Stimulated activated effector memory CD8-positive, alpha-beta T cell treated with anti-CD3 and anti-CD28 coated beads, Interleukin-12 subunit alpha, Interleukin-12 subunit beta, amount 100 ng/mL, for 72 hours (primary cell): ENCODE results near the gene TPCN2.
"Not testable (repeated sequence)": the region's sequence is repeated elsewhere in the genome, so short reads cannot be mapped to it uniquely, and the experiment has no call there.

Source experiments
- ATAC-seq: fragments of 150-1000 bp; cut with Tn5 transposase; 2 replicates; pipeline ENCODE4 v1.10.0; 2021
- DNase-seq, 2 donors: peaks; one replicate each; pipeline ENCODE4 v3.0.0; 2021 to 2022; ENCODE audit warnings: low spot score in 2 of 2
- H3K27ac Mint-ChIP-seq: one replicate; pipeline ENCODE4 v1.8.0; 2022; ENCODE audit warnings: mild to moderate bottlenecking, mixed read lengths
- H3K36me3 Mint-ChIP-seq: one replicate; pipeline ENCODE4 v1.8.0; 2022; ENCODE audit warnings: mild to moderate bottlenecking, mixed read lengths
- H3K4me1 Mint-ChIP-seq: one replicate; pipeline ENCODE4 v1.8.0; 2022; ENCODE audit warnings: mixed read lengths
- H3K4me3 Mint-ChIP-seq: one replicate; pipeline ENCODE4 v1.8.0; 2022; ENCODE audit warnings: mild to moderate bottlenecking, mixed read lengths
- H3K9me3 Mint-ChIP-seq: one replicate; pipeline ENCODE4 v1.8.0; 2022; ENCODE audit warnings: mixed read lengths

The TPCN2 gene

DNA sequence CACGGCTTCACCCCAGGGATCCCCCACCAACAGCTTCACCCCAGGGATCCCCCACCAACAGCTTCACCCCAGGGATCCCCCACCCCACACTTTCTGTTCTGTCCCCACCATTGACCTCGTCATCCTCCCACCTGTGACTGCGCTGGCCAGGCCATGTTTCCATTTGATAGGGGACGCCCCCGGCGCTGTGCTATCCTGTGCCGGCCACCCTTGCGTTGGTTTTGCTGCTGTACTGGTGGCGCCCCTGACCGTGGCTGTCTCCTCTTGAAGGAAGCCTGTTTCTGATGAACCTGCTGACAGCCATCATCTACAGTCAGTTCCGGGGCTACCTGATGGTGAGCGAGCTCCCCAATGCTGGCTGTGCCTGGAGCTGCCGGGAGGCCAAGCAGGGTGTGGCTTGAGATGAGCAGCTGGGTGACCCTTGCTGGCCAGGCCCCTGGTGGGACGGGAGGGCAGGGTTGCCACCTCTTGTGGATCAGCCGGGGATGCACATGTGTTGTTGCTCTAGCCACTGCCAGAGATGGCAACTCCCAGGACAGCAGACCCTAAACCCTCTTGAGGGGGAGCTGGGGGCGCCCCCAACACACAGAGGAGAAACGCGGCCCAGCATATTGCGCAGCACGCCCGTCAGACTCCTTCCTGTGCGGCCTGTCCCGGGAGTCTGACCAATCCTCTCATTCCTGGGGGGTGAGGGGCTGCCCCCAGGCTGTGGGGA lies 22.5 kb downstream of the TPCN2 start:
- Mint-ChIP-seq H3K27ac (no peak overlapping the region), H3K4me1 (peaks cover 6% of the 10 kb centered on the region), H3K9me3 (no peaks in the 10 kb centered on the region), H3K36me3 (peaks cover 20% of the 10 kb centered on the region), H3K4me3 (no peak overlapping the region)
- ATAC-seq (no peak), DNase-seq (no peak)

DNA sequence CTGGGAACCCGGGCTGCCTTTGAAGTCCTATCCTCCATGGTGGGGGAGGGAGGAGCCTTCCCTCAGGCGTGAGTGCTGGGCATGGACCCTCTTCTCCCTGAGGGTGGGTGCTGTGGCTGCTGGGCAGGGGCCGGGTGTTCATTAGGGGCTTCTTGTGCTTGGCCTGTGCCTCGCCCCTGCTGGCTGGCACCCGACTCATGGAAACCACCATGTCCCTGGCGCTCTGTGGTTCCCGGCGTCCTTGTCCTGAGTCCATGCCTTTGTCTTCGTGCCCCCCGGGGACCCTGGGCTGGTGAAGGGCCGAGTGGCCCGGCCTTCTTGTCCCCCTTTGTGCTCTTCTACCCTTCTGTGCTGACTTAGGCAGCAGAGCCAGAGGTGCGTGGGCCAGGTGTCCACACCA lies 23.2 kb downstream of the TPCN2 start:
- Mint-ChIP-seq H3K9me3 (no peaks in the 10 kb centered on the region), H3K27ac (no peak overlapping the region), H3K4me3 (no peak overlapping the region), H3K4me1 (peaks cover 6% of the 10 kb centered on the region), H3K36me3 (peaks cover 20% of the 10 kb centered on the region)
- no peak for ATAC-seq
- DNase-seq: no peak

DNA sequence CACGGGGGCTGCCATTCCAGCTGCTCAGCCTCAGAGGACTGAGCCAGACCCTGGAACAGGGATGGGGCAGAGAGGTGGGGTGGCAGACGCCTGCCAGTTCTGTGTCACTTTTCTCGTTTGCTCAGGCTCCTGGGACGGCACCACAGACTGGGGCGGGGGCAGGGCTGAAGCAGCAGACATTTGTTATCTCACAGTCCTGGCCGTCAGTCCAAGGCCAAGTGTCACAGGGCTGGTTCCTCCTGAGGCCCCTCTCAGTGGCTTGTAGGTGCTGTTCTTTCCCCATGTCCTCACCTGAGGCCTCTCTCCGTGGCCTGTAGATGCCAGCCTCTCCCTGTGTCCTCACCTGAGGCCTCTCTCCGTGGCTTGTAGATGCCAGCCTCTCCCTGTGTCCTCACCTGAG lies 24.7 kb downstream of the TPCN2 start:
- no peaks in the 10 kb centered on the region for H3K4me1 Mint-ChIP-seq
- H3K27ac Mint-ChIP-seq: peak overlapping the region; percentile 27
- H3K9me3 Mint-ChIP-seq: no peaks in the 10 kb centered on the region
- no peak overlapping the region for H3K4me3 Mint-ChIP-seq
- peaks cover 15% of the 10 kb centered on the region for H3K36me3 Mint-ChIP-seq
- ATAC-seq: no peak
- no peak for DNase-seq

DNA sequence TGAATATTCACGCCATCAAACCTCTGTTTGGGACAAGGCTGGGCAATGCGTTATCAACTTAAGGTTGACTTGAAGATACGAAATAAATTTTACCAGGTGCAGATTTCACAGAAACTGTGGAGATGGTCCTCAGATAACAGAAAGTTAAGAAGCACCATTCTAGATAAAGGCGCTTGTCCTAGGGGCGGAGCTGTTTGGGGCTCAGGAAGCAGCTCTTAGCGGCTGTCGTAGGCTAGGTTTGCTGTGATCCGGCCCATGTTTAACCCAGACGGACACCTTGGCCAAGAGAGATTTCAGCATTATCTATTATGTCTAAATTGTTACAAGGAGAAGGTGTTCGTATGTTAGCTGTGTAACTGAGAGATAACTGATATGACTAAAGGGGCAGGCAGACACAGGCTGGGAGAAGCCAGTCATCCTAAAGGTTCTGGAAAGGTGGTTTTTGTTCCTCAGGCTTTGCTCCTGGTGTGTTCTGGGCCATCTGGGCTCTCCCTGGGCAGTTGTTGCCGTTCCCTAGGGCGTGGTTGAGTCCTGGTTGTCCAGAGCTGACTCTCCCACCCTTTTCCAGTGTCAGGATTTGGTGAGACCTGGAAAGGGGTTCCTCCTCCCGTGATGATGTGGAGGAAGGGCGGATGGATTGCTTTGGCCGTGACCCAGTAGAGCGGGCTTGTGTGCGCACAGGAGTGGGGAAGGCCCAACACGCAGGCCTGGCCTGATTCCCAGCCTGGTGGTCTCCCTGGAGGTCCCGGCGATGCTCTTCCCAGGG lies 25.8 kb downstream of the TPCN2 start:
- Mint-ChIP-seq H3K4me1 (peaks cover 5% of the 10 kb centered on the region), H3K4me3 (no peak overlapping the region), H3K27ac (no peak overlapping the region), H3K9me3 (no peaks in the 10 kb centered on the region), H3K36me3 (peaks cover 15% of the 10 kb centered on the region)
- no peak for ATAC-seq
- DNase-seq: no peak

DNA sequence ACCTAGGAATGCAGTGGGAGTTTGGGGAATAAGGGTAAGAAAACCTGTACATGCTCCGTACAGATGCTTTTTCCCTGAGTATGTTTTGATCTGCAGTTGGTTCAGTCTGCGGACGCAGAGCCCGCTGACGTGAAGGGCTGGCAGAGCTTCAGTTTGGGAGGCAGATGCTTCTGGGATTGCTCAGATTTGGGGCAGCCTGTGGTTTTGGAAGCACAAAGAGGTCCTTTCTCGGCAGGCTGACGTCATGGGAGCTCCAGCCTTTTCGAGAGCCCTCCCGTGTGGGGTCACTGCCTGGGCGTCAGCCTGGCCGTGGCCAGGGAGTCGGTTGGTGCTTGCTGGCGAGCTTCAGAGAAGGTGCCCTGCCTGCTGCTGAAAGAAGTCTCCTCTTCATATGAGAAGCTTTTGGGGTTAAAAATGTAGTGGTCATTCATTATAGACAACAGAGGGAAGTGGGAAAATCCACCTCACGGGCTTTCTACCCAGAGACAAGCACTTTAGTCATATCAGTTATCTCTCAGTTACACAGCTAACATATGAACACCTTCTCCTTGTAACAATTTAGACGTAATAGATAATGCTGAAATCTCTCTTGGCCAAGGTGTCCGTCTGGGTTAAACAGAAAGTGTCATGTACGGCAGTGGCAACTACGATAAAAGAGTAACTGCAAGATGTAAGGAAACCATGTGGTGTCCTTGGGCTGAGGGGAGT lies 26.8 kb downstream of the TPCN2 start:
- H3K36me3 Mint-ChIP-seq: peaks cover 6% of the 10 kb centered on the region
- no peak overlapping the region for H3K4me3 Mint-ChIP-seq
- H3K27ac Mint-ChIP-seq: no peak overlapping the region
- DNase-seq (no peak), ATAC-seq (no peak)
- no peaks in the 10 kb centered on the region for H3K9me3 Mint-ChIP-seq
- H3K4me1 Mint-ChIP-seq: peaks cover 11% of the 10 kb centered on the region

DNA sequence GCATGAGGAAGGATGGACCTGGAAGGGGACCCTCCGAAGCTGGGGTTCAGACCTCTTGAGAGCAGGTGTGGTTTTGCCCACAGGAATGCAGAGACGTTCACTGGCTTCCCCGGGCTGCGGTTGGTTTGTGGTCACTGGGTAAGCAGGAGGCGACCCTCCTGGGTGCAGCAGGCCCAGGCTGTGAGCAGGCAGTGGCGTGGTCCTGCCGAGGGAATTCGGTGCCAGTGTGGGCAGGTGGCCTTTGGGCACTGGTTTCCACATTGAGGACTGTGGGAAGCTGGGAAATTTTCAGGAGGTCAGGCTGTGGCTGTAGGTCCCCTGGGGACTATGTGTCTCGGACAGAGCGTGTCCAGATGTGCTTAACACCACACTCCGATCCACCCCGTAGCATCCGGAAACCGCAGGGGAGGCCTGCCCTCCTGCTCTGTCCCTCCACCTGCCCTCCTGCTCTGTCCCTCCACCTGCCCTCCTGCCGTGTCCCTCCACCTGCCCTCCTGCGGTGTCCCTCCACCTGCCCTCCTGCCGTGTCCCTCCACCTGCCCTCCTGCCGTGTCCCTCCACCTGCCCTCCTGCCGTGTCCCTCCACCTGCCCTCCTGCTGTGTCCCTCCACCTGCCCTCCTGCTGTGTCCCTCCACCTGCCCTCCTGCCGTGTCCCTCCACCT lies 27.5 kb downstream of the TPCN2 start:
- Mint-ChIP-seq H3K4me1 (peaks cover 14% of the 10 kb centered on the region), H3K9me3 (no peaks in the 10 kb centered on the region), H3K4me3 (no peak overlapping the region), H3K27ac (no peak overlapping the region), H3K36me3 (peaks cover 1% of the 10 kb centered on the region)
- no peak for ATAC-seq
- no peak for DNase-seq

DNA sequence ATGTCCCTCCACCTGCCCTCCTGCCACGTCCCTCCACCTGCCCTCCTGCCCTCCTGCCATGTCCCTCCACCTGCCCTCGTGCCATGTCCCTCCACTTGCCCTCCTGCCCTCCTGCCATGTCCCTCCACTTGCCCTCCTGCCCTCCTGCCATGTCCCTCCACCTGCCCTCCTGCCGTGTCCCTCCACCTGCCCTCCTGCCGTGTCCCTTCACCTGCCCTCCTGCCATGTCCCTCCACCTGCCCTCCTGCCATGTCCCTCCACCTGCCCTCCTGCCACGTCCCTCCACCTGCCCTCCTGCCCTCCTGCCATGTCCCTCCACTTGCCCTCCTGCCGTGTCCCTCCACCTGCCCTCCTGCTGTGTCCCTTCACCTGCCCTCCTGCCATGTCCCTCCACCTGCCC lies 28.2 kb downstream of the TPCN2 start:
- not testable (repeated sequence) for DNase-seq, ATAC-seq, H3K36me3 Mint-ChIP-seq, H3K4me3 Mint-ChIP-seq, H3K9me3 Mint-ChIP-seq, H3K27ac Mint-ChIP-seq
- H3K4me1 Mint-ChIP-seq: peaks cover 14% of the 10 kb centered on the region

DNA sequence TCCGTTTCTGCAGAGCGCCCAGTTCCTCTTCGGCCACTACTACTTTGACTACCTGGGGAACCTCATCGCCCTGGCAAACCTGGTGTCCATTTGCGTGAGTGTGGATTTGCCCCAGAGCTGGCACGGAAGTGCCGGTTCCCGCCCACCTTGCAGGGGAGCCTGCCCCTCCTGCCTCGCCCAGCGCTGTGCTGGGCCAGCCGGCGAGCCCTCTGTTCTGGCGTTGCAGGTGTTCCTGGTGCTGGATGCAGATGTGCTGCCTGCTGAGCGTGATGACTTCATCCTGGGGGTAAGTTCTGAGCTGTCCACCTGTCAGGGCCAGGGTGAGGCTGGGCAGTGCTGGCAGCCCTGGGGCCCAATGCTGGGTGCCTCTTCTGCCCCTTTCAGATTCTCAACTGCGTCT lies 29.8 kb downstream of the TPCN2 start:
- ATAC-seq (no peak), DNase-seq (no peak)
- H3K9me3 Mint-ChIP-seq: no peaks in the 10 kb centered on the region
- H3K4me1 Mint-ChIP-seq: peaks cover 18% of the 10 kb centered on the region
- no peaks in the 10 kb centered on the region for H3K36me3 Mint-ChIP-seq
- no peak overlapping the region for H3K4me3 Mint-ChIP-seq
- no peak overlapping the region for H3K27ac Mint-ChIP-seq

DNA sequence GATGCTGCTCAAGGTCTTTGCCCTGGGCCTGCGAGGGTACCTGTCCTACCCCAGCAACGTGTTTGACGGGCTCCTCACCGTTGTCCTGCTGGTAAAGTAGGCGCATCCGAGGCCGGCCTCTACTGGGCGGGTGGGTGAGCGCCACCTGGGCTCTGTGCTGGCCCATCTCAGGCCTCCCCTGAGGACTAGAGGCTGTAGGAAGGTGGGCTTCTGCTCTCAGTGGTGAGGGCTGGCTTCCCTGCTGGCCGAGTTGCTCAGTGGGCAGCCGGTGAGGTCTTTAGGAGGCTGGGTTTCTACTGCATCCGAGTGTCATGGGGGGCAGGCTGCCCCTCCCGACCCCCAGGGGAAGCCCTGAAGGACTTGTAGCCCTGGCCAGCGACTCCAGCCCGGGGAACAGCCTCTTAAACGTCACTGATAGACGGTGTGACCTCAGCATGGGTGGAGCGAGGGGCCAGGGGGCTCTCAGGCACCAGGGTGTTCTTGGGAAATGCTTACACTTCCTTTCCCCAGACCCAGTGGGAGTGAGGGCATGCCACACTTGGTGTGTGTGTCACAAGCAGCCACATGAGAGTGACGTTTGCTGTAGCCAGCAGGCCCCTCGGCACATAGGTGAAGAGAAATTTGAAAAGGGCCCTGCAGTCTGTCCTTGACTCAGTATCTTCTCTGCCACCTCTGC lies 30.3 kb downstream of the TPCN2 start:
- Mint-ChIP-seq H3K4me3 (no peak overlapping the region), H3K36me3 (no peaks in the 10 kb centered on the region), H3K4me1 (peaks cover 20% of the 10 kb centered on the region), H3K9me3 (no peaks in the 10 kb centered on the region), H3K27ac (no peak overlapping the region)
- no peak for ATAC-seq
- no peak for DNase-seq

DNA sequence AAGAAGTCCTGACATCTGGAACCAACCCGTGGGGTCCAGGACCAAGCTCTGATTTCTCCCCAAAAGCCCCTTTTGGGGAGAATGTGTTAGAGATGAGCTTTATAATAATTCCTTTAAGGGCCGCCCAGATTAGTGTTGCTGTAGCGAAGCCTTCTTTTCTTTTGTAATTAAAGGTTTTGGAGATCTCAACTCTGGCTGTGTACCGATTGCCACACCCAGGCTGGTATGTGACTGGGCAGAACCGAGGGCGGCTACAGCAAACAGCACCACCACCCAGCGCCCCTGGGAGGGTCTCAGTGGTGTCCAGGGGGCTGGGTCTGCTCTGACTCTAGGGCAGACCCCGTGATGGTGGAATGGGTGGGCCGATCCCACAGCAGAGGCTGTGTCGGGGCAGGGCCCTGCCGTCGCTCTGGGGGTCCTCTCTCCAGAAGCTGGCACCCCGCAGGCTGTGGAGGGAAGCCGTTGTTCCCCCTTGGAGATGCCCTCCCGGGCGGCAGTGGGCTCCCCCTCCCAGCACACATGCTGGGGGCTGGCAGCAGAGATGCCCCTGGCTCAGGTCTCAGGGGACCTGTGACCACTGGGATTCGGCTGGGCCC lies 31.0 kb downstream of the TPCN2 start:
- Mint-ChIP-seq H3K27ac (peak overlapping the region; percentile 91), H3K4me1 (peaks cover 20% of the 10 kb centered on the region), H3K9me3 (no peaks in the 10 kb centered on the region), H3K36me3 (no peaks in the 10 kb centered on the region), H3K4me3 (no peak overlapping the region)
- no peak for ATAC-seq
- no peak for DNase-seq

DNA sequence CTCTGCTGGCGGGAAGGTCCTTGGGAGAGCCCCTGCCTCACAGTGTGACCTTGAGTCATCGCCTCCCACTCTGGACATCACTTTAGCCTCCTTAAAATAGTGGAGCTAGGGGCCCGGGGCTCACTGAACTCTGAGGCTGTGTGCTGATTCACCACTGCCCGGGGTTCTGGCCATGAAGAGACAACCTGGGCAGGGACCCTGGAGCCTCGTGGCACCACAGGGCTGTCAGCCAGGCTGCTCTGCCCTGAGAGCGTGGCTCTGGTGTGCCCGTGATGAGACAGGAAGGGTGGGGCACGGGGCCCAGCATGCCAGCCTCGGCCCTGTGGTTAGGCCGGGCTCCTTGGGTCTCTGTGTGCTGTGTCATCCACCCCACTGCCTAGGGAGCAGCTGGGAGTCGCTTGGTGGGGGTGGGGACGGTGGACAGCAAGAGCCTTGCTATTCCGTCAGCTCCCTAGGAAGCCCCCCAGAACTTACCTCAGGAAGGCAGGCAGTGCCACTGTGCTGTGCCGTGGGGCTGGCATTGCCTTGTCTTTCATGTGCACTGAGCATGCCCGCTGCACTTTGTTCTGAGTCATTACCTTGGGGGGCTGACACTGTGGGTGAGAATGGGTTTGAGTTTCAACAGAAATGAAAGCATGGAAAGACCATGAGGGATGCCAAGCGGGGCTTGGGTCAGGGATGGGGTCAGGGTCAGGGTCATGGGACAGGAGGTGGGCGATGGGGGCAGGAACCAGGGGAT lies 31.7 kb downstream of the TPCN2 start:
- no peaks in the 10 kb centered on the region for H3K36me3 Mint-ChIP-seq
- peak overlapping the region; percentile 91 for H3K27ac Mint-ChIP-seq
- H3K4me3 Mint-ChIP-seq: no peak overlapping the region
- DNase-seq (no peak), ATAC-seq (peak; percentile 75)
- no peaks in the 10 kb centered on the region for H3K9me3 Mint-ChIP-seq
- H3K4me1 Mint-ChIP-seq: peaks cover 20% of the 10 kb centered on the region

DNA sequence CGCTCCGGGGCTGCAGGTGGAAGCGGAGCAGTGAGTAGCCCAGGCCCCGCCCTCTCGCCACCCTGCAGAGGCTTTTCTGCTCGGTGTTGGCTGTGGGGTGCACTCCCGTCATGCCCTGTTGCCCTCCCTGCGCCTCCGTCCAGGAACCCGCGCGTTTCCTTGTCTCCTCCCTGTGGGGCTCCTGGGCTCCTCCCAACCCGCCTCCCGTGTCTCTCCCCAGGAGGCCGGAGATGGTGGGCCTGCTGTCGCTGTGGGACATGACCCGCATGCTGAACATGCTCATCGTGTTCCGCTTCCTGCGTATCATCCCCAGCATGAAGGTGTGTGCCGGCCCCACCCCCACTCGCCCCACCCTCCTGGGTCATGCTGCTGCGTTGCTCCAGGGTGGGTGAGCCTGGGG lies 32.4 kb downstream of the TPCN2 start:
- DNase-seq: no peak
- no peak overlapping the region for H3K4me3 Mint-ChIP-seq
- H3K4me1 Mint-ChIP-seq: peaks cover 20% of the 10 kb centered on the region
- H3K36me3 Mint-ChIP-seq: no peaks in the 10 kb centered on the region
- no peak for ATAC-seq
- no peaks in the 10 kb centered on the region for H3K9me3 Mint-ChIP-seq
- H3K27ac Mint-ChIP-seq: peak overlapping the region; percentile 34

DNA sequence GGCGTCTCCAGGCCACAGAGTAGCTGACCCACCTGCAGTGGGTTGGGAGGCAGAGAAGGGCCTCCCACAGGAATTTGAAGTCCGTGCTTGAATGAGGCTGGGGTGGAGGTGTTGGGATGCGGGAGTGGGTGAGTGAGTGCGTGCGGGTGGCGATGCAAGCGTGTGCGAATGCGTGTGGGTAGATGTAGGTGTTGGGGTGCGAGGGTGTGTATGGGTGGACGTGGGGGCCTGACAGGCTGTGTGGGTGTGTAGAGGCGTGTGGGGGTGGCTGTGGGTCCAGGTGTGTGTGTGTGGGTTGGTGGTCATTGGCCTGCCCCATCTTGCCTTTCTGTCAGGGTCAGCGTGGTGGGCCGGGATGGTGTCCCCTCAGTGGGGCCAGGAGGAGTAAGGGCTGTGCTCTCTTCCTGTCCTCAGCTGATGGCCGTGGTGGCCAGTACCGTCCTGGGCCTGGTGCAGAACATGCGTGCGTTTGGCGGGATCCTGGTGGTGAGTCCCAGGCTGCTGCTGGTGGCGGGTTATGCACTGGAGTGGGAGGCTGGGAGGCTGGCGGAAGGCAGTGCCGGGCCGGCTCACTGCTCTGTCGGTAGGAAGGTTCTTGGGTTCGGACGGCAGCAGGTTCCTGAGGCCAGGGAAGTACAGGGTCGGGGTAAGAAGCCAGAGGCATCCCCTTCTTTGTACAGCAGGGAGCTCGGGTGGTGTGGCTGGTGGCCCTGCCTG lies 35.0 kb downstream of the TPCN2 start:
- DNase-seq: no peak
- ATAC-seq: no peak
- Mint-ChIP-seq H3K4me1 (peaks cover 19% of the 10 kb centered on the region), H3K9me3 (no peaks in the 10 kb centered on the region), H3K36me3 (no peaks in the 10 kb centered on the region), H3K27ac (no peak overlapping the region), H3K4me3 (no peak overlapping the region)

DNA sequence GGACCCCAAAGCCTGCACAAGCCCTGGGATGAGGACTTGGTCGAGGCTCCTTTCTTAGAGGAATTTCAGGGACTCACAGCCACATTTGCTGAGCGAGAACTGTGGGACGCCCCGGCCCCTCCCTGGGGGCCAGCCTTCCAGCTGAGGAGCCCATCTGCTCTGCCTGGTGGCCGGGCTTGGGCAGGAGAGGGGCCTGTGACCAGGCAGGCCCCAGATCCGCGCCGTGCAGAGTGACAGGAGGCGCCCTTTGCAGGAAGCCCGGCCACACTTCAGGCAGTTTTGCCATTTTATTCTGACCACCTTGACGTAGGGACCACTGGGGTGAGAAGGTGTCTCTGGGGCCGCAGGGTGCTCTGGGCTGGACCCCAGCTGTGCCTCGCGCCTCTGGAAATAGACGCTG lies 35.6 kb downstream of the TPCN2 start:
- Mint-ChIP-seq H3K4me1 (peaks cover 15% of the 10 kb centered on the region), H3K36me3 (no peaks in the 10 kb centered on the region), H3K4me3 (no peak overlapping the region), H3K27ac (no peak overlapping the region), H3K9me3 (no peaks in the 10 kb centered on the region)
- ATAC-seq: no peak
- DNase-seq: no peak
